Activated T-cell treated with anti-CD3 and anti-CD28 coated beads, Interleukin-2, amount 50 U/mL, for 1 hour (primary cell): ENCODE results near the gene TMEM270.

Experiments
- DNase-seq: peaks from one replicate; pipeline ENCODE4 v3.0.0-alpha.2; 2020

The TMEM270 gene

GRCh38 chr7:73890555-73891147 lies 29.7 kb downstream of the TMEM270 start:
- no peak for DNase-seq

GRCh38 chr7:73891178-73891885 lies 30.4 kb downstream of the TMEM270 start:
- DNase-seq, result no peak

- DNase-seq, result no peak
Observed at GRCh38 chr7:73892003-73892999, 31.3 kb downstream of the TMEM270 start.

GRCh38 chr7:73893342-73894101 lies 32.6 kb downstream of the TMEM270 start:
- no peak for DNase-seq

GRCh38 chr7:73894166-73894565 lies 33.2 kb downstream of the TMEM270 start:
- DNase-seq, result no peak

- DNase-seq, result no peak
Observed at GRCh38 chr7:73894733-73895551, 34.0 kb downstream of the TMEM270 start.

- no peak for DNase-seq
Observed at GRCh38 chr7:73895626-73896025, 34.7 kb downstream of the TMEM270 start.

GRCh38 chr7:73896454-73896853 lies 35.5 kb downstream of the TMEM270 start:
- no peak for DNase-seq

- DNase-seq, result no peak
Observed at GRCh38 chr7:73899731-73900142, 38.8 kb downstream of the TMEM270 start.

- DNase-seq, result no peak
Observed at GRCh38 chr7:73900286-73900685, 39.3 kb downstream of the TMEM270 start.

GRCh38 chr7:73901231-73901822 lies 40.4 kb downstream of the TMEM270 start:
- DNase-seq, result no peak

GRCh38 chr7:73901823-73902597 lies 41.1 kb downstream of the TMEM270 start:
- DNase-seq, result no peak

GRCh38 chr7:73903321-73904218 lies 42.6 kb downstream of the TMEM270 start:
- no peak for DNase-seq

GRCh38 chr7:73904219-73905137 lies 43.5 kb downstream of the TMEM270 start:
- DNase-seq, result no peak

- no peak for DNase-seq
Observed at GRCh38 chr7:73905360-73905759, 44.4 kb downstream of the TMEM270 start.

GRCh38 chr7:73906874-73907273 lies 45.9 kb downstream of the TMEM270 start:
- no peak for DNase-seq

- no peak for DNase-seq
Observed at GRCh38 chr7:73907554-73908122, 46.7 kb downstream of the TMEM270 start.

GRCh38 chr7:73908123-73908611 lies 47.2 kb downstream of the TMEM270 start:
- DNase-seq, result no peak
